HG03159 (cell line): ENCODE data around the gene ENOX1.

Source experiments
- ATAC-seq: cut with Tn5 transposase; IDR thresholded peaks from one replicate; pipeline ENCODE4 v1.9.1; 2021; ENCODE audit warnings: mild to moderate bottlenecking, moderate library complexity; ENCODE audit not compliant: unreplicated experiment

Gene ENOX1

DNA sequence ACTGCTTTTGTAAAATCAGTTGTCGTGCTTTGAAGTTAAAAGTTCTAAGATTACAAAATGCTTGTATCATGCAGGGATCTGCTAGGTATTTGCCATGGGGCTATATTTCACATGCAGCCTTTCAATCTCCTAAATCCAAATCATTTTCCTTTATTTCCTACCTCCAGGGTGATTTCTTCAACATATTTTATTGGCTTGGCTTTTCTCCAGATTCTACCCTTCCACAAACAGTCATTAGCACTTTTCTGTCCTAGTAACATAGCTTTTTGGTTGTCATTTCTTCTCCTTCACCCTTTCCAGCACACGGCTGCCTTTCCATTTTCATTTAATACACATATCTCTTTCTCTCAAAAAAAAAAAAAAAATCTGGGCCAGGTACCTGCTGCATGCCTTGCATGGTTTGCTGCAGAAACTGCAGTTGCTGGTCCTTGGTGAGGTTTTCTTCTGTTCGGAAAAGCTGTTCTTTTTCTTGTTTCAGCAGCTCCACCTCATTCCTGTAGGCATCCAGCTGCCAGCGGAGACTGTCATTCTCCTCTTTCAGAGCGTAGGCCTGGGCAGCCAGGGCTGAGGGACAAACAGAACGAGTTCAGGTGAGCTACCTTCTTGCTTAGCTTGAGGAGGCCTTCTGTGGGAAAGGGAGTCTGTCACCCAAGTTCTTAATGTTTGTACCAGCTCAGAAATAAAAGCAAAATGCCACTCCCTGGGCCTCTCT is 488.6 kb downstream of the ENOX1 start:
- ATAC-seq: no peak

DNA sequence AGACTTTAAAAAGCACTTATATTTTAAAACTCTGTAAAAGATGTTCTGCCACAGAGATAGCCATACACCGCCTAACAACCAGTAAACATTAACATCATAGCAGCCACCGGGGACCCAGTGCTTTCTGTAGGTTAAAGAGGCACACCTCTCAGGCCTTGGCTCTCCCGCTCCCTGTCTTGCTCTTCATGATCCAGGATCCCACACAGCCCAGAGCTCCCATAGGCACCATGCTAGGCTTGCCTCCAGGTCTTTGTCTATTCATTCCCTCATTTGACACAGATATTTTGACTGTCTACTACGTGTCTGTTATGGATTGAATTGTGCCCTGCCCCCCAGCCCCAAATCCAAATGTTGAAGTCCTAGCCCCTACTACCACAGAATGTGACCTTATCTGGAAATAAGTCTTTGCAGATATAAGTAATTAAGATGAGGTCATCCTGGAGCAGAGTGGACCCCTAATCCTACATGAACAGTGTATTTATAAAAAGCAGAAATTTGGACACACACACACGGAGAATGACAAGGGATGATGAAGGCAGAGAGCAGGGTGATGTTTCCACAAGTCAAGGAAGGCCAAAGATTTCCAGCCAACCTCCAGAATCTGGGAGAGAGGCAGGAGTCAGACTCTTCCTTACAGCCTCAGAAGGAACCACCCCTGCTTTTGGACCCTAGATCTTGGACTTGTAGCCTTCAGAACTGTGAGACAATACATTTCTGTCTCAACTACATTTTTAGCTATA is 490.8 kb downstream of the ENOX1 start:
- ATAC-seq: no peak

DNA sequence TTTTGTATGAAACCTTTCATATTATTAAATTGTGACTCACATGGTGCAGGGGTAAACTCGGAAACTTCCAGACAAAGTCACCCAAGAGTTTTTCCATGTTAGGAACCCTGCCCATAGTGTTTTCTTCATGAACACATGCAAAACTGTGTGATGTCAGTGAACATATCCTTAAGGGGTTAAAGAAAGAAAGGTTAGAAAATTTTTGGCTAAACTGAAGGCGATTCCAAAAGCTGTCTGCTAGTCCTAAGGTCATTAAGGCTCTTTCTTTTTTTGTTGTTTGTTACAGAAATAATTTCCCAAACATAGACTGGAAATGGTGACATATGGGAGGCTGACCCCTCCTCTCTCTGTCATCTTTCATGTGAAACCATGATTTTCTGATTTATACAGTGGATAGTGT is 491.5 kb downstream of the ENOX1 start:
- no peak for ATAC-seq

DNA sequence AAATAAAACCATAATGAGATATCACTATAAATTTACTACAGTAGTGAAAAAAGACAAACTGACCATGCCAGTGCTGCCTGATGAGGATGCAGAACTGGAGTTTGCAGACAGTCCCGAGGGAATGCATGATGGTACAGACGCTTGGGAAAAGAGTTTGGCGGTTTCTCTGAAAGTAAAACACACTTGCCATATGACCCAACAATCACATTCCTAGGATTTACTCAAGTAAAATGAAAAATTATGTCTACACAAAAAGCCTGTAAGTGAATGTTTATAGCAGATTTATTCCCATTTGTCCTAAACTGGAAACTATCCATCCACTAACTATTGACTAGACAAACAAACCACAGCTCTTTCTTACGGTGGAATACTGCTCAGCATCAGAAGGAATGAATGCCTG is 492.4 kb downstream of the ENOX1 start:
- no peak for ATAC-seq

DNA sequence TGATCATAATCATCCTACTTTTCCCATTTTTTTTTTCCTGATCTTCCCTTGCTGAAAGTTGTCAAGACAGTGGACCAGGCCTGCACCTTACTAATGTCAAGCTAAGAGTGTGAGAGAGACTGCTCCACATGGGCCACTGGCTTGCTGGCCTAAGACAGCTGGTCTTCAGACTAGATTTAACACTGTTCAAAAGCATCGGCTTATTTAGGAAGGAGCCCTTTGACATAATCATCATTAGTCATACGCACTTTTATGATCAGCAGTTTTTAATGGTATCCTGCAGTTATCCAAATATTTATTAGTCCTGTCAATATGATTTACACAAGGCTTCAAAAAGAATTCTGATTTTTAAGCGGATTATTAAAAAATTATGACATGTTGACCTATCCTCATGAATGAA is 492.8 kb downstream of the ENOX1 start:
- no peak for ATAC-seq

DNA sequence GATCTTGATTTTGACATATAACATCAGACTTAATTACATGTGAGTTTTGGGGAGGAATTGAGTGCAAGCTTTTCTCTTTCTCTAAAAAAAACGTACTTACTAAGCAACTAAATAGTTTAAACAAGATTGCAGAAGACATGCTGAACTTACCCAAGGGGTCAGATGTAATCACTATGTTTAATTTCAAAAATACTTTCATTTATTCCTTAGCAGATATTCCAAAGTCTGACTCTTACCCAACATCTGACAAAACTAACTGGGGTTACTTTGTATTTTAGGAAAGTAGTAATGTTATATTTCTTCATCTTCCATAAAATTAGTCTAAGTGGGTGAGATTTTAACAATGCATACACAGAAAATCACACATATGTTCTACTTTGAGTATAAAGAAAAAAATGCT is 493.2 kb downstream of the ENOX1 start:
- ATAC-seq: no peak

DNA sequence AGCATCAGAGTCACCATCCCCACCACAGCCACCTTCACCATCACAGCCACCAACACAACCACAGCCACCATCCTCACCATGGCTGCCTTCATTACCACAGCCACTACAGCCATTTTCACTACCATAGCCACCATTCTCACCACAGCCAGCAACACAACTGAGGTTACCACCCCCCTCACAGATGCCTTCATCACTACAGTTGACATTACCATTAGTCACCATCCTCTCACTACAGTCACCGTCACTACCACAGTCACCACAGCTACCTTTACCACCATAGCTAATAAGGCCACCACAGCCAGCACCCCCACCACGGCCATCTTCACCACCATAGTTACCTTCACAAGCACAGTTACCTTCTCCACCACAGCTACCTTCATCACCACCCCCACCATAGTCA is 493.8 kb downstream of the ENOX1 start:
- ATAC-seq: no peak

DNA sequence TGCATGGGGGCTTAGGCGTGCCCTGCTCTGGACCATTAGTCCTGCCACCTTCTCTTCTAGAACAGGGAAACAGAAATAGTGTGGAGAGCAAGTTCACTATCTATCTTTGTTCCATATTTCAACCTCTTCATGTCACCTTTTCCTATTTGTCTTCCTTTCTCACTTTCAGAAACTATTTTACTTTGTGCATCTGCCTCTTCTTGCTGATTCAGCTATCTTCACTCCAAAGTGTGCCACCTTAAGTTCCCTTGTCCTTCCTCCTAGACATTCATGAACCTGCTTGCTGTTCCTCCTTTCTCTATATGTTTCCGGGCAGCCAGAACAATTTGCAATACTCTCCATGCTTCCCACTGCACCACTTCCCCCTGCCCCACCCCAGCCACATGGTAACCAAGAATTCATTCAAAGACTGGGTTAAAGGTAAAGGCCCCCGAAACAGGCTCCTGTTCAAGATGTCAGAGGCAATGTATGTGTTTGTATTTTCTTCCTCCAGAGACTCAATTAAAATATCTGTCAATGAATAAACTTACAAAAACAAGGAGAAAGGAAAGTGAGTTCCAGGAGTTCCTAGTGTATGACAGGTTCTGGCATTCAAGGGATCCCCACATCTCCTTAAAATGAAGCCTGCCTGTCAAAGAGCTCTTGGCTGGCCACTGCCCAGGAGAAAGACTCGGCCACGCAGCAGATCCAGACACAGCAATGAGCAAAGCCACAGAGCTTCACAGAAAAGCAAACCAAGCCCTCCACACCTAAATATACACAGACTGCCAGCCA is 495.3 kb downstream of the ENOX1 start:
- ATAC-seq: no peak

DNA sequence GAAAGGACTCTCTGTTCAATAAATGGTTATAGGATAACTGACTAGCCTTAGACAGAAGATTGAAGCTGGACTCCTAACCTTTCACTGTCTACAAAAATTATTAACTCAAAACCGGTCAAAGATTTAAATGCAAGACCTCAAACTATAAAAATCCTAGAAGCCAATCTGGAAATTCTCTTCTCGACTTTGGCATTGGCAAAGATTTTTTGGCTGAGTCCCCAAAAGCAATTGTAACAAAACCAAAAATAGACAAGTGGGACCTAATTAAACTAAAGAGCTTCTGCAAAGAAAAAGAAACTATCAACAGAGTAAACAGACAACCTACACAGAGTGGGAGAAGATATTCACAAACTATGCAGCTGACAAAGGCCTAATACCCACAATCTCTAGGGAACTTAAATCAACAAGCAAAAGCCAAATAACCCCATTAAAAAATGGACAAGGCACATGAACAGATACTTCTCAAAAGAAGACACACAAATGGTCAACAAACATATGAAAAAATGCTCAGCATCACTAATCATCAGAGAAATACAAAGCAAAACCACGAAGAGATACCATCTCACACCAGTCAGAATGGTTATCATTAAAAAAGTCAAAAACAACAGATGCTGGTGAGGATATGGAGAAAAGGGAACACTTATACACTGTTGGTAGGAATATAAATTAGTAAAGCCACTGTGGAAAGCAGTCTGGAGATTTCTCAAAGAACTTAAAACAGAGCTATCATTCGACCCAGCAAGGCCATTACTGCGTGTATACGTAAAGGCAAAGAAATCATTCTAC is 497.1 kb downstream of the ENOX1 start:
- no peak for ATAC-seq

DNA sequence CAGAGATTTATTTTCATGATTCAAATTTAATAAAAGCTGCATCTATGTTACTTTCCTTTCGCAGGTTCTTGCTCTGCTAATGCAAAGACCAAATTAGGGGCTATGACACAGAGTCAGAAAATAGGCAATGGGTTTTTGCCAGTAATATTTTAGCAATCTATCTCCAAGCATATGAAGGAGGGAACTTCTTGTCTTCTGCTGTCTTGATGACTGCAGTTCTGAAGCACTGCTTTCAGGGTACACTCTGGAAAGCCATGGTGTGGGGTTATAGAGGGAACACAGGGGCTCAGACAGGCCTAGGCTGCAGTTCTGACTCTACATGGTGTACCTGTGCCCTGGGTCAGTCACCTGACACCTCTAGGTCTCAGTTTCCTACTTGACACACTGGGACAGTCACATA is 500.0 kb downstream of the ENOX1 start:
- no peak for ATAC-seq

DNA sequence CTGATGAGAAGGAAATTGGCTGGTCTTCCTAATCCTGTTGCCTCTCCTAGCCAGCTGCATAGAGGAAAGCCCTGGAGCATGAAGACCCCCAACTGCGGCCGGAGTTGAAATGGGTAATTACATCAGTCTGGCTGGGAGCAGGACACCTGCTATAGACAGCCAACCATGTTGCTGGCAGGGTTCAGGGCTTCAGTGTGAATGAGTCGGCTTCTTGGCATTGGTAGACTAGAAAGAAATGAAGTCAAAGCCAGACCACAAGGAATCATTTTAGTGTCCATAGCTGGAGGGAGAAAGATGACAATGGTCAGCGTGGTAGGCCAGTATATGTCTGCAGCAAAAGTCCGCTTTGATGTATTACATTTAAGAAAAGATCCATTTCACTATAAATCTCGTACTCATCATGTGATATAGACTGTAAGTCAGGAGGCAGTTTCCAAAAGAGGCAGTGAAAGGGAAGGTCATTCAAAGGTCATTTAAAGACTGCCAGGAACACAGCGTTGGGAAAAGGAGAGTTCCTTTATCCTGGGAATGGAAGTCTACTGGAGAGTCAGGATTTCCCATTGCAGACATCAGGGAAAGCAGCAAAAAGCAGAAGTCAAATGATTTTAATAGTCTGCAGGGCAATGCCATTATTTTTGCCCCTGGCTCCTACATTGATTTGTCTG is 500.7 kb downstream of the ENOX1 start:
- no peak for ATAC-seq

DNA sequence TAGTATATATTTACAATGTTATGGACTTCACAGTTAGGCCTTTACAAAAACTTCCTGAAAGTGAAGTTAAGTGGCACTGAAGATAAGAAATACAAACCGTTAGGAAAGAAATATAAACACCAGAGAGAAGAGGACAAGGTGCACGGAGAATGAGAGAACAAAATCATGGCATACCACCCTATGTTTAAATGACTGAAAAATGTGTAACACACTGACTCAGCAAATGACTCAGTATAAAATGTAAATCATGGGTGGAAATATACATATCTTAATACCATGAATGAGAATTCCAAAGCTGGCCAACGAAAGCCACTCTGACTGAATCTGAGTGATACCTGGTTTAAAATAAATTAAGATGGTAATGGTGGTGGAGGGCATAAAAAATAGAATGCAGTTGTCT is 502.6 kb downstream of the ENOX1 start:
- ATAC-seq: no peak

DNA sequence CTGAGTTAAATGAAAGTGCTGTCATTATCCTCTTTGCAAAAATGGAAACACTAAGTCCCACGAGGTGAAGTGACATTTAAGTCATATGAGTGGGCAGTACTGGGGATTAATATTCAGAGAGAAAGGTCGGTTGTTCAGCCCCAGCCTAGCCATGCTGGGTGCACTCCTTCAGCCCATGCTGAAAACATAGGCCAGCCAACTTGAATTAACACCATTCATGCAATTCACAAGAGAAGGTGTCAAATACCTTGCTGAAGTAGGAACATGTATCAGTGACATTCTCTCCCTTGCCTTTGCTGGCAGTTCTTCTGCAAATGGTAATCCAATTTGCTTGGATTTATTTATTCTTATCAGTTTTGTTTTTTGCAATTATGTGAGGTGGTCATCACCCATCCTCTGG is 507.1 kb downstream of the ENOX1 start:
- no peak for ATAC-seq

DNA sequence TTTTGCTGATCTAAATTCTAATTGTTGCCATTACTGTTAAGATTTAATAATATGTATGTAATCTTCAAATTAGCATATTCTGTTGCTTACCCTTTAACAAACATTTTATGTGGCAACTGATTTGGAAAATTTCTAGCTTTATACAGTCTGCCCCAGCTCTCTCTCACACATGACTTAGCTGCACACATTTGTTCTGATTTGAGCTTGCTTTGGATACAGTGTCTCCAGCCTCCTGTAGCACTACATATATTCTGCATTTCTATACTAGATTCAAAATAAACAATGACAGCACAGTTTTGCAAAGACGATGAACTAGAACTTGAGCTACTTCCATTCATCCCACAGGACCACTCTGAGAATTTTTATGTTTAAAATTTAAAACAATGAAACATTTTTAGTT is 508.6 kb downstream of the ENOX1 start:
- no peak for ATAC-seq

DNA sequence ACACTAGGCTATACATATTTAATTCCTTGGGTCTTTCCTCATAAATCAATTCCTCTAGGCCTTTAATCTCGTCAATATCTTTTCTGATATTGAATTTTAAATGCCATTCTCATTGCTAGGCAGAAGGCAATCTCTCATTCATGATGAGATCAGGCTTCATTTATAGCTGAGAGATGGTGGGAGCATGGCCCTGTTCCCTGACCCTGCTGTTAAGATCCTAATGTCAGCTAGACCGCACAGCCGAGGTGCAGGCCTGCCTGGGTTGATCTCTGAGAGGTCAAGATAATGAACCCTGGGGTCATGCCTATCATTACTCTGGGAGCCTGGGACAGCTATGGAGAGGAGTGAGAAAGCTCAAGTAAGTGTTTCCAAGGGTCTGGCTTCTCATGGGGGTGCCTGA is 509.6 kb downstream of the ENOX1 start:
- no peak for ATAC-seq

DNA sequence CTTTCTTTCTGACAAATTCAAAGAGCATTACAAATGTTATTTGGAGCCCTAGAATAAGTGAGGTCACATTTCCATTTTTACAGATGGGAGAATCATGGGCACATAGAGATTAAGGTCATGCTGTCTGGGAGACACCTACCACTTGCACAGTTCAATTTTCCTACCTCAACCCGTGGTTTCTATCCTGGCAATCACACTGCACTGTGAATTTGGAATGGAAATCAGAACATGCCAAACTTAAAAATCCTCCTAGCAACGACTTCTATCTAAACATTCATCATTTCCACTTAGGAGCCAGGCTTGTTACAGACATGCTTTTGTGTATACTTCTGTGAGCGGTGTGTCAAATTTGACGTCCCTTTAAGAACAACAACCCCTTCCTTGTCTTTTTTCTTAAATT is 511.9 kb downstream of the ENOX1 start:
- ATAC-seq: no peak

DNA sequence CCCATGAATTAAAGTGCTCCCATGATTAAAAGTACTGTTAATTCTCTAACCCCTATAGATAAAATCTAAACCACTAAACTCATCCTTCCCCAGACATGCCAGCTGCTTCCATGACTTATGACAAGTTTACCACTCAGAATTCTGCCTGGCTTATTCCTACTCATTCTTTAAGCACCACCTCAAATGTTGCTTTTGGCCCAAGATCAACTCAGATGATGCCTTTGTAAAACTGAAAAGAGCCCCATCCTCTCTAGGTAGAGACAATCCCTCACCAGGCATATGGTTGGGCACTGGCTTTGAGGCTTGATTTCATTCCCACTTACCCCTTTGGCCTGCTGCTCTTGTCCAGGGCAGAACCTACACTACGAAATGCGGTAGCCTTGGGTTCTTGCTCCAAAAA is 513.4 kb downstream of the ENOX1 start:
- ATAC-seq: no peak

DNA sequence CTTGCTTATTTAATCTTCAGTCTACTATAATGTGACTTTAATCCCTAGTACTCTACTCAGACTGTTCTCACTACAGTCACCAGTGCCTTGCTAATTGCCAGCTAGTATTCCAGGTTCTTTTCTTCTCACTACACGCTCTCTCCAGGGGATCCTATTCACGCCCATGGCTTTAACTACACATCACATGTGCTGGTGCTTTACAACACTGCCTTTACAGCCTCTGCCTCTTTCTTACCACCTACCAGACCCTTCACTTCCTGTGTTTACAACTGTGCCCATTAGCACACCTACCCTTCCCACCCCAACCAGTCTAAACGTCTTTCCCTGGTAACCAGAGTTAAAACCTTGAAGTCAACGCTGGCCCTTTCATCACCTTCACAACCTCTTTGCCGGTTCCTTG is 513.9 kb downstream of the ENOX1 start:
- no peak for ATAC-seq

DNA sequence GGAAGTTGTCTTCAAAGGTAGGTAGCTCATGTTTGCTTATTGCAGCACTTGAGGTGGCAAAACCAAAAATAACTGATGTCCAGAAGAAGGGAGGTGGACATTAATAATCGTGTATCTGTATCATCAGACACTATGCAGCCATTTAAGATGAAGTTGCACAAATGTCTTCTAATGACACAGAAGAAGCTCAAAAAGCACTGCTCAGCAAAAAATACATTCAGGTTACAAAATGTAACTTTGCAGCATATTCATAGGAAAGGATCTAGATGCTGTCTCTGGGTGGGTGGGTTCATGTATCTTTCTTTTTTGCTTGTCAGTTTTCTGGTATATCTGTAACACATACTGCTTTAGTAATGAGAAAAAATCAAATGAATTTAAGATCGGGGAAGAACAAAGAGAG is 515.6 kb downstream of the ENOX1 start:
- ATAC-seq: no peak

DNA sequence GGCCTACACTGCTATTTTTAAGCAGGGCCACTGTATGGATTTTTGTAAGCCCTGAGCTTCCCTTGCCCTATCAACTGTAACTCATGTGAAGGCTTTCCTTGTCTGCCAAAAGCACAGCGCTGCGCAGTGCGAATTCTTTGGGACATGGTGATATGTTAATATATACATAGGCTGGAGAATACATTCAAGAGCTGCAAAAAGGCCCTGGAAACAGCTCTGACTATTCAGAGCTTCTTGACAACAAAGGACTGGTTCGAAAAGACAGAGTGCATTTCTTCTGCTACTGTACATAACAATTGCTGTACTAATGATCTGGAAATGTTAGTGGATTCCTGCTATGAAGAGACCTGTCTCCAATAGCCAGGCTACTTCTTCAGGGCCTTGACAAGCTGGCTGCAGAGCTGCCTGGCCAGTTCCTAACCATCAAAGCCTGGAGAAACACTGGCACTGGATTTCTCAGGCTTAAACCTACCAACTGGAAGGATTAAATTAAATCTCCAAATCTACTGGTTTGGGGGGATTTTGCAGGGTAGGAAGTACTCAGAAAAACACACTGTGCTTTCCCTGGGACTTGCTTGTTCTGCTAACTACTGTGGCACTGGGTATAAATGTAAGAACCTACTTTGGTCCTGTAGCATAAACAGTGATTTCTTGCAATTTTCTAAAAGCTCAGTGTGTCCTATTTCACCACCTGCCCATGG is 516.5 kb downstream of the ENOX1 start:
- ATAC-seq: no peak
